Stimulated activated CD4-positive, alpha-beta T cell treated with anti-CD3 and anti-CD28 coated beads, Interleukin-12 subunit alpha, Interleukin-12 subunit beta, amount 100 ng/mL, for 4 hours (primary cell): Measurements from ENCODE around the gene BEND4.
A peak's percentile ranks its signal among the peaks of the same experiment; 100 is the strongest.
"Not testable (repeated sequence)": the region's sequence is repeated elsewhere in the genome, so short reads cannot be mapped to it uniquely, and the experiment has no call there.

ENCODE experiments used
- DNase-seq: peaks from one replicate; pipeline ENCODE4 v3.0.0-alpha.2; 2020

BEND4 gene

DNA sequence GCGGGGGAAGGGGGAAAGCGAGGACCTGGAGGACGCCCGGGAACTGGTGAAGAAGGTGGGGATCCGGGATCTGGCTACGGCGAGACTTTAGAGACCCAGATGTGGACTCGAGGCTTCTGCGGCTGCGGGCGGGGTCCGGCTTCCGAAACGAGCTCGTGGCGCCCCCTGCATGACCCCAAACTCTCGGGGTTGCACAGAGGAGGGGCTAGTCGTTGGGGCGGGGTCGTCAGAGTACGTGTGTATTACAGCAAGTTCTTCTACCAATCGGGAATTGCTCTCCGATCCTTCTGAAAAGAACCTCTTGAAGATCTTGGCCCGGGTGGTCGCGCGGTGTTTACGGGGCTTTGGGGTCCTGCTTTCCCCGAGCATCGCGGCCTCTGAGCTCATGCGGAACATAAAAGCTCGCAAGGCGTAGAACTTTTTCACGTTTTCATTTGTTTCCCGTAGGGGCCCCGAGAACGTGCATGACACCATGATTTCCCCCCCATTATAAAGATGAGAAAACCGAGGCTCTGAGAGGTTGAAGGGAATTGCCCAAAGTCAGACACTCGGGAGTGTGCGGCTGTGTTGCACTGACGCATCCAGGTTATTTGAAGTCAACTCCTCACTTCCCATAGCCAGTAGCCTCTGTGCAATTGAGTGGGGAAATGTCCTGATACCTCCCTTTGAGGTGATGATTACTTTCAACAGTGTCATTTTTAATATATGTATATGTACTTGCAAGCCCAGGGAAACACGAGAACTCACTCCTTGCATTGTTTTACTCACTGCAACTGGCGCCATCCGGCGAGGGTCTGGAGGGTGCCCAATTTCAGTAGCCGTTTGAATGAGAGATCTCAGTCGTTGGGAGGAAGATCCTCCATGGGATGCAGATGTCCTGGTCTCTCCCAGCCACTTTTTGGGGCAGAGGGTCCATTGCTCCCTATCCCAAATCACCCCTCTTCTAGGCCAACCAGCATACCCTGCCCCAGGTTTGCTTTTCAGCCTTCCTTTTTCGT, at the start of gene BEND4:
Gene BEND4 (minus strand): TSS at position 149 of the 998 bp plus-strand sequence. CDS start 512 bp downstream, outside the sequence.
- peak; percentile 3 for DNase-seq

DNA sequence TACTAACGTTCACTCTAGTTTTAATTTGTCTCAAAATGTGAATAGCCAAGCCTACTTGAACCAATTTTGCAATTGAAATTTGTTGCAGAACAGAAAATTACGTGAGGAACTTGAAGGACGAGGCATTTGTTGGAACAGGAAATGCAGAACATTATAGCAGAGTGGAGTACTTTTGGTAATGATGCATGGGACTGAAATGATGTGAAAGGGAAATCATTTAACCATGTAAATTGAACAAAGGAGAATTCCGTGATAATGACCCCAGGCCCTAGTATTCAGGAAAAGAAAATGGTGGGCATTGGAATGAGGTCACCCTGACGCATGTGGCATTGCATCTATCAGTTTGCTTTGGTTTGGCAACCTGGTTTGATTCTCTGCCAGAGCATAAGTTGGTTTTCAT, 44.9 kb upstream of the BEND4 start:
- DNase-seq = no peak

DNA sequence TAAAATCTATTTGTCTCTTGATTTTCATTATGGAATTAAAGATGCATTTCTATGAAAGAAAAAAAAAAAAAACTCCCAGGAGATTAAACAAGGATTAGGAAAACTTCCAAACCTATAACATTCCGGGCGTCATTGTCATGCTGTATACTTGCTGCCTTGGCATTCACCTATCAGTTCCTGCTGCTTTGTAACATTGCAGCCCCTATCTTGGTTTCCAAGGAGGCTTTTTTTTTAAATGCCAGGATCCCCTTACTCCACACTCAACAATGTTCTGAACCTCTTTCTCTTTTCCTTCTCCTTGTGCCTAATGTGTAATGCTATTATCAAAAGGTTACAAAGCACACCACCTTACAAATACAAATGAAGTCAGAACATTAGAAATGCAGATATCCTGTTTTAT, 20.5 kb upstream of the BEND4 start:
- DNase-seq = no peak

DNA sequence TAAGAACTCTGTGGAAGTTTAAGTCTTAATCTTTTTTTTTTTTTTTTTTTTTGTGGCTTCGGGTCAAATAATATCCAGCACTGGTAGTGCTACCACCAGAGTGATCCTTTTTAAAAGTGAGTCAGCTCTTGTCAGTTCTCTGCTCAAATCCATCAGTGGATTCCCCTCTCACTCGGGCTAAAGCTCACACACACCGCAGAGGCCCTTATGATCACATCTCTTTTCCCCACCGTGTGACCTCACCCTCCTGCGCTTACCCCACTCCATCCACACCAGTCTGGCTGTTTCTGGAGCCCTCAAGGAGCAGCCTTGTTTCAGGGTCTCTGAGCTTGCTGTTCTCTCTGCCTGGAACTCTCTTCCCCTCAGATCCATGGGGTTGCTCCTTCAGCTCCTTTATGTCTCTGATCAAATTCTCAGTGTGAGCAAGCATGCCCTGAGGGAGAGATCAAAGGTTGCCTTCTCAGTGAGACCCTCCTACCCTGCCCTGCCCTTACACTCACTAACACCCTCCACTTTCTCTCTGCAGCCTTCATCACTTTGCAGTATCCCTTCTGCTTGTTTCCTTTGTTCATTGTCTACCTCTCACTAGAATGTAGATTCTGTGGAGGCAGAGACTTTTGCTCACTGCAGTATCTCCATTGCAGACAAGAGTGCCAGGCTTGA, 19.8 kb upstream of the BEND4 start:
- no peak for DNase-seq

DNA sequence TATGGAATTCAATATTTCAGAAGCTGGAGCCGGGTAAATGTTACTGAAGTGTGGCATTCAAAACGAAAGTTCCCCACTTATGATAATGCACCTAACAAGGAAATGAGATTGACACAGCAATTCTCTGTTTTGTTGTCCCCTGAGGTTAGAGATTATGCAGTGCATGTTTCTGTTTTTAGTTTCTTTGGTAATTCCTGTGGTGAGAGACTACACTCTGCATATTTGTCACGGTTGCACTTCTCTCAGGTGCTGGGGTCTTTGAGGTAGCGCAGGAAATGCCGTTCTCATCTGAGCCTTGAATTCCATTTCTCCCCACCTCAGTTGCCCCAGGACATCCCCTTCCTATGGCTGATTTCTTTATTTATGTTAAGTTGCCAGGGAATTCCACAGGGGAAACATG, 15.3 kb upstream of the BEND4 start:
- no peak for DNase-seq

DNA sequence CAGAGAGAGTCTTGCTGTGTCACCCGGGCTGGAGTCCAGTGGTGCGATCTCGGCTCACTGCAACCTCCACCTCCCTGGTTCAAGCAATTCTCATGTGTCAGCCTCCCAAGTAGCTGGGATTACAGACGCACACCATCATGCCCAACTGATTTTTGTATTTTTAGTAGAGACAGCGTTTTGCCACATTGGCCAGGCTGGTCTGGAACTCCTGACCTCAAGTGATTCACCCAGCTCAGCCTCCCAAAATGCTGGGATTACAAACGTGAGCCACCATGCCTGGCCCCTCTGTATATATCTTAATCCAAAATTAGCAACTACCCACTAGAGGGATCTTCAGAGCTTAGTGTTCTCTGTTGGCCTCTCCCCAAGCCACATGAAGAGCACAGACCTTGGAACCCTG, 13.7 kb upstream of the BEND4 start:
- not testable (repeated sequence) for DNase-seq

DNA sequence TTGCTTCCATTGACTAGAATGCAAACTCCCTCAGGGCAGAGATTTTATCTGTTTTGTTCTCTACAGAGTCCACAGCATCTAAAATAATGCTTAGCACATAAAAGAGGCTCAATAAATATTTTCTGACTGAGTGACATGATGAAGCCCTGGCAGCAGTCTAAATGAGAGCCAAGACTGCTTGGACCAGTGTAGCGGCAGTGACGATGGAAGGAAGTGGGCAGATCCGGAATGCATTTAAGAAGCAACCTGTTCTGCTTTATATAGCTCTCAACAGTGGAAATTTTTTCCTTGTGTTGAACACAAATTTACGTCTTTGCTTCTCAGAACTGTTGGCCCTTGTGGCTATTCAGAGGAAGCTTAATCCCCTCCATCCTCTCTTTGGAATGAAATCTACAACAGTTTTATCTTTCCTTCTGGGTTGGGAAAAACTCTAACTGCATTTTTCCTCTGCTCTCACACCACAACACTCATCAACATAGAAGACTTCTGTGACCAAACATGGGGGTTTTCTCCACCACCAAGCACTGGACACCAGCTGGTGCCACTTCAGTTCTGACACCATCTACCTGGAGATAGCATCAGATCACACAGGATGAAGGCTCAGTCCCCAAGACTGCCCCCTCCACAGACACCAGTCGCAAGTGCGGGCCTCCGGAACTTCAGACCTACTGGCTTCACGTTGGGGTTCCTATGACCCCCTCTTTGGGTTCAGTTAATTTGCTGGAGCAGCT, 7.0 kb upstream of the BEND4 start:
- DNase-seq = no peak

DNA sequence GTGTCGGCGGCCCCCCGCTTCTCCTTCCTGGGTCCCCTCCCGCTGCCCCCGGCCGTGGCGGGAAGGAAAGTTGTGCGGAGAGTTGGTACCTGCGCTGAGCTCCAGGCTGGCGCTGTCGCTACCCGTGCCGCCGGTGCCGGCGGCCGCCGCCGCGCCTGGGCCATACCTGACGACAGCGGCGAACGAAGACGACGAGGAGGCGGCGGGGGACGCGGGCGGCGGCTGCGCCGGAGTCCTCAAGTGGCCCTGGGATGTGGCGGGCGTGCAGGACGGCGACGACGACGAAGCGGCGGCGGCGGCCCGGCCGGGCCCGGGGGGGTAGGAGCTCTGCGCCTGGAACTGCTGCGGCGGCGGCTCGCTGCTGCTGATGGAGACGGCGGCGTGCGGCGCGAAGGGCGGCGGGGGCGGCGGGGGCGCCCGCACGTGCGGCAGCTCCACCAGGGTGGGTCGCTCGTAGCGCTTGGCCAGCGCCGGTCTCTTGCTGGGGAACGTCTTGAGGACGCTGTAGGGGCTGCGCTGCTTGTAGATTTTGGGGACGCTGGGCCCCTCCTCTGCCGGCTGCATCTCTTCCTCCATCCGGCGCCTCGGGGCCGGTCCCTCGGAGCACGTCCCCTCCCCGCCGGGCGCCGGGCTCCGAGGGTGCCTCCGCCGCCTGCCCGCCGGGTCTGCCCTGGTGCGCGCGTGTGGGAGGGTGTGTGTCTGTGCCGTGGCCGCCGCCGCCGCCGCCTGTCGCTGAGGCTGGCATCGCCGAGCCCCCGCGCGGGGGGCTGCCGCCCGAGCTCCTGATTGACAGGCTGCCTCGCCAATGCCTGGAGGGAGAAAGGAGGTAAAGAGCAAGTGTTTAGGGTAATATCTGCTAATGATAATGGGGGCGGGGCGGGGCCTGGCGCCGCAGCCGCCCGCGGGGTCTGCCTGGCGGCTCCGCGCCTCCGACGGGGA, 618 bp downstream of the BEND4 start:
- peak; percentile 25 for DNase-seq

DNA sequence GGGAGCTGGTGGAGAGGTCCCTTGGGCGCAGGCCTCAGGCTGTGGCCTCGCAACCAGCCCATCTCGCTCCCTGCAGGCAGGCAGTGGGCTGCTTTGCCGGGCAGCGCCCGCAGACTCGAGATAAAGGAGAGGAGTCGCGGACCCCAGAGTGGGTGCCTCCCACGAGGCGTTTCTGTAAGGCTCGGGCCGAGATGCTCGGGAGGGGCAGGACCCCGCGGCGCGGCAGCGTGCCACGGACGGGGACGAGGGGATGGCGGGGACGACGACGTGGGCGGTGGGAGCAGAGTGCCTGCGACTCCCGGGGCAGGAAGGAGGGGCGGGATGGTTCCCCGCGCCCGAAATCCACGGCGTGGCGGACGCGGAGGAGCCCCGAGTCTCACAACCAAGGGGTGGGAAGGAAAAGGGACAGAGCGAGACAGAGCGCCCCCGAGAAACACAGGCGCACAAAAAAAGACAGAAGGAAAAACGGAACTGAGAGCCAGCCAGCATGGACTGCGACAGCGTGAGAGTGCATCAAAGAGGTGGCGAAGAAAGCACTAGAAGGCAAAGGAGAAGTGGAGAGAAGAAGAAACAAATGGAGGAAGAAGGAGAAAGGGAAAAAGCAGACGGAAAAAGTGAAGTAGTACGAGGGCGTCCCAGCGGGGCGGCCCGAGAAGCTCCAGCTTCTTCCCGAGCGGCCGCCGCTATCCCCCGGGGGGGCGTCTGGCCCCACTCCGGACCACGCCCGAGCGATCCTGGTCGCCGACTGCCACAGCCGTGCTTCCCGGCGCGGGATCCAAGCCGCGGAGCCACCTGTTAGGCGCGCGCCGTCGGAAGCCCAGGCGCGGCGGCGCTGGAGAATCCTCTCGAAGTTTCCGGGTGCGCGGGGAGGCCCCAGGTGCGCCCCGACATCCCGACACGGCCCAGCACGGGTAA, 1.5 kb downstream of the BEND4 start:
- DNase-seq = peak; percentile 1

DNA sequence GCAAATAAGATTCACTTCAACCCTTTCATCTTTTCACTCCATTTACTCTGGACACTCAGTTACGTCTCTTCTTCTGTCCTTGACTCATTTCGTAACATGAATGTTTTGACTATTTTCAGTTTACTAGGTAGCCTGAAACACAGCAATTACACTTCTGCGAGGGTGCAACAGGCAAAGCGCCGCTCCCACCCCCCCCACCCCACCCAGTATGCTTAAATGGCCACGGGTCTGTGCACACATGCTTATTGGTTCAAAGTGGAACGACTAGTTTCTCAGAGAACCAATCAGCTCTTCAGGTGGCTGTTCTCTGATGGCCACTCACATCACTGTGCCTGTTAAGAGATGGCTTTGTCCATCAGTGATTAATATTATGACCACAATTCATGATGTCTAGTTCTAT, 3.5 kb downstream of the BEND4 start:
- DNase-seq = no peak

DNA sequence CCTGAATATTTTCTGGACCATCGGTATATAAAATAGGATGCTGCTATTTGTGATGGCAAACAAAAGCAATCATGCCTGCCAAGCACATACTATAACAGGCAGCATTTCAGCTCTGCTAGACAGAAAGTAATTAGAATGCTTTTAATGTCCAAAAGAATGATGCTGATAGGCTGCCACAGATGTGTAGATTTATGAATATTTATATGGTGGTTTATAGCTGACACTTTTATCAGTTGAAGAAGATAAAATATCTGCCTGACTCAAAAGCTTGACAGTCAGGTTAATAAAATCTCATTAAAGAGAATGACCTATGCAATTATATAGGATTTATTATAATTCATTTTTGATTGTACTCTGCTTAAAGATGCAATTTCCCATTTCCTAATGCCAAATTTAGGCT, 4.0 kb downstream of the BEND4 start:
- no peak for DNase-seq

DNA sequence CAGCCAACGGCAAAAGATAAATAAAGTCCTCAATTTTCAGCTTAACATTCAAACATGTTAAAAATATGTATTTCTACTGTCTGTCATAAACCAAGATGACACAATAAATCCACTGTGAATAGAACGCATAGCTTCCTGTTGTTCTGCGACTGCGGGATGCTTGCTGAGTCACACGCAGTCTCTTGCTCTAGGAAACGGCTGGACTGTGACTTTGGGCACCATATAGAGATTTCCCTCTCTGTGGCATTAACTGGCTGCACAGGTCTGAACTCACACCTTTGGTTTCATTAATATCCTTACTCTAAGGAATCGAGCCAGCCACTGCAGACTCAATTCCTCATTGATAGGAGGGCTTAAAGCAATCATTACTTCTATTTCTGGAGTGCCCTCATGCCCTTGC, 8.4 kb downstream of the BEND4 start:
- no peak for DNase-seq

DNA sequence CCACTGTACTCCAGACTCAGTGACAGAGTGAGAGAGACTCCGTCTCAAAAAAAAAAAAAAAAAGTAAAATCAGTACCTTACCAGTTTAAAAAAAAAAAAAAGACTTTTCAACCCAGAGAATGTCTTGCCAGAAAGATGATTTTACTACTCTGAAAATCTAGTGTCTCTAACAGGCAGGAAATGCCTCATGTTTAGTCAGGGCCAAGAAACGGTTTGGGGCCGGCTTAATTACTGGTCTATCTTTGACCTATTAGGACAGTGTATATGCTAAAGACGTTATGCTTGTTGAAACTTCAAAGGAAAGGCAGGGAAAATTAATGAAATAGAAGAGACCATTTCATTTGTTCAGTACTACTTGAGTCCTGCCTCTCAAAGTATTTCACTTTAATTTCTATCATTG, 9.9 kb downstream of the BEND4 start:
- DNase-seq = no peak

DNA sequence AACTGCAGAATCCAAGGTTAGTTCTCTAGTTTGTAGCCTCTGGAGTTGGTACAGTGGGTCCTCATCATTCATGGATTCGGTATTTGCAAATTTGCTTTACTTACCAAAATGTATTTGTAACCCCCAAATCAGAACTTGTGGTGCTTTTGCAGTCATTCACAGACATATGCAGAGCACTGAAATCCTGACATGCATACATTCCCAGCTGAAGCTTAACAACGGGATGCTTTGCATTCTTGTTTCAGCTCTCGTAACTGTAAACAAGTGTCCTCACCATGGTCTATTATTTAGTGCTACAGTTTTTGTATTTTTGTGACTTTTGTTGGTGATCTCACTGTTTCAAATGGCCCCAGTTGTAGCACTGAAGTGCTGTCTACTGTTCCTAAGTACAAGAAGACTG, 16.1 kb downstream of the BEND4 start:
- no peak for DNase-seq

DNA sequence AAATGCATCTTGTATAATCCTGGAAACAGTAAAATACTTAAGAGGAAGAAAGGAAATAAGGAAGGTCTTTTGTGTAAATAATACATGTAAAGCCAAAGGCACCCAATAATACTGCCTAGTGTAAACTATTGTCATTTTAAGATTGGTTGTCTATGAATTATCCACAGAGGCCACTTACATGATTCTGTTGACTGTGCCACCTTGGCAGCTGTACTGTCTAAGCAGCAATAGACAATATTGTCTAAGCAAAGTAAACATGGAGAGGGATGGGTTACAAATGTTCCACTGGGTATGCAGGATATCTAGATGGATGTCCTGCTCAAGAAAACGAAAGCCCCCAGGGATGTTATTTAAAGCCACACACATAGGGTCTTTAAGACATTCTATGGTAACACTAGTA, 19.4 kb downstream of the BEND4 start:
- no peak for DNase-seq

DNA sequence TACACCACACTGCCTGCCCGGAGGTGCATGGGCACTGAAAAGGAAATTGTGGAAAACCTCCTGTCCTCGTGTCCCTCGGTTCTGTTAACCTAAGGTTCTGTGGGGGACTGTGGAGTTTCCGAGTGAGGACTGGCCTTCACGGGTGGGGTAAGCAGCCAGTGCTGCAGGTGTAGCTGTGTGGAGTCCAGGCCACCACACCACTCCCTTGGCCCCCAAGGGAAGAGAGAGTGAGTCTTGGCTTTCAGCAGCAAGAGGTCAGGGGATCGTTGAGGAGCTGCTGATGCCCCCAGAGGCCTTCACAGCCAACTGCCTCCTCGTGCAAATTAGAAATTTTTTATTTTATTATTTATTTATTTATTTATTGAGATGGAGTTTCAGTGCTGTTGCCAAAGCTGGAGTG, 20.4 kb downstream of the BEND4 start:
- DNase-seq = no peak

DNA sequence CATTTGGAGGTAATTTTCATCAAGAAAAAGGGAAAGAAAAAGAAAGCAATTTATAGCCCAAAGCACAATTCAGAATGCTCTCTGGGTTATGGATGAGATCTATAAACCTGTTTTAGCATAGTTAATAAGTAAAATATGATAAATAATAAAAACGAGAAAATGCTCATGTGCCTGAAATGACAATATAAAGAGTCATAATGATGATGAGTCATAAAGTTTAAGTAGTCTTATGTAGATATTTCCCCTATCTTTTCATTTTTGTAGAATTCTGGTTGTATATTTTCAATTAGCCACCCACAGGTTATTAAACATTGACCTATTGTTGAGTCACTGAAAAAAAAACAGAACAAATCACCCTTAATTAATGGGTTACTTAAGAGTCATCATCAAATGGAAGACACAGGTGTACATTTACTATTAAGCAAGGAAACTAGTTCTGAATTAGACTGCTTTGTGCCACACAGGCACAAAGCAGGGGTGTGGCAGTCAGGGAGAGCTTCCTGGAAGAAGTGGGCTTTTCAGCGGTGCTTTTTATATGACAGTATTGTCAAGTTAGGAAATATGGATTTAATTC, 29.3 kb downstream of the BEND4 start:
- DNase-seq = no peak

DNA sequence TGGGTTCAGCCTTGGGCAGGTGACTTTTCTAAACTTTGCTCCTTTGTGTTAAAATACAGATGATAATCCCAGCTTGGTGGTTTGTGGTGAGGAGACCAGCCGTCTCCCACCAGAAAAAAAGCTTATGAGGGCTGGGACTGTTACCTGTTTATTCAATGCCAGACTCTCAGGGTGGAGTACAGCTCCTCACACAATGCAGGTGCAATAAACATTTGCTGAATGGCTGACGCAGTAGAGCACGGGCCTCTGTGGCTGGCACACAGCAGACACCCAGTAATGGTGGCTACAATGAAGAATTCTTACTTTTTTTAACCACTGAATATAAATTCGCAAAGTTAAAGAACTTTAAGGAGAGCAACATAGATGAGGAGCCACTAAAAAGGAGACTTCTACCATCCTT, 30.2 kb downstream of the BEND4 start:
- DNase-seq = no peak

DNA sequence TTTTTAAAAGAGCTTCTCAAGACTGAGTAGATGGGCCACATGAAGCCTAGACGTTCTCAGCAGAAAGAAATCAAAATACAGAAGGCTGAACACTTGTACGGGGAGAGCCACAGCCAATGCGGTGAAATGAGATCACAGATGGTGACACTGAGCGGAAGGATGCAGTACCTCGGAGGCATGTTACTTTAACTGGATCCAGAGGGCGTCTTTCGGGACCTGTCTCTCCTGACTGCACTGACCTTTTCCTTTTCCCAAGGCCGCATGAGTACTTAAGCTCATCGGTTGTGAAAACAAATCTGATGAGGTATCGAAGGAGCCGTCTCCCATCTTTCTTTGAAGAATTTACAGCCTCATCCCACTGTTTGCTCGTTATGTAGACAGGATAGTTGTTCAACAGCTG, 32.6 kb downstream of the BEND4 start:
- DNase-seq = no peak

DNA sequence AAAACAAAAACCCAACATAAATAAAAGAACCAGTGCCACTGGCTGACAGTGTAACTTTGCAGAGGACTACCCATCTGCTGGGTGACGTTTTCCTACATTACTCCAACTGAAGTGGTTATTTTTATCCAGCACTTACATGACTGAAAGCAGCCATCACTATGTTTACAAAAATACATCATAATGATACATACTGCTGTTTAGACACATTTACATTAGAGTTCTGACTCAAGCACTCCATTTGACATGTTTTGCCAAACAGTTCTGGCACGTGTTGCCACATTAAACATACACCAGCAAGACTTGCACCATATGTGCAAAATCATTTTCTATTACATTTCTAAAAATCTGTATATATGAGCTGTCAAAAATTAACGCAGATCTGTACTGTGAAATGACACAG, 39.6 kb downstream of the BEND4 start:
- no peak for DNase-seq

DNA sequence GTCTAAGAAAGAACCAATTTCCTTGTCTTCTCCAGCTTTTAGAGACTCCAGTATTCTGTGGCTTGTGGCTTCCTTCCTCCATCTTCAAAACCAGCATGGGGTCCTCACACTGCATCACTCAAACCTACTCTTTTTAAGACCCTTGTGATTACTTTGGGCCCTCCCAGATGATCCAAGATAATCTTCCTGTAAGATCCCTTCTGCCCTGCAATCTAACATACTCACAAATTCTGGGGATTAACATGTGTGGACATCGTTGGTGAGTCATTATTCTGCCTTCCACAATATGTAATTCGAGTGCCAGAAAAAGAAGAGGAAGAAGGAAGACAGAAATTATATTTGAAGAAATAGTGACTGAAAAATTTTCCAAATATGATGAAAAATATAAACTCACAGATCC, 47.9 kb downstream of the BEND4 start:
- DNase-seq = no peak
